COLO829 (cell line): ENCODE results near the gene MAB21L4.

ENCODE experiments used
- DNase-seq: peaks from one replicate; pipeline ENCODE4 v3.0.0; 2012; ENCODE audit warnings: low spot score

The MAB21L4 gene

DNA sequence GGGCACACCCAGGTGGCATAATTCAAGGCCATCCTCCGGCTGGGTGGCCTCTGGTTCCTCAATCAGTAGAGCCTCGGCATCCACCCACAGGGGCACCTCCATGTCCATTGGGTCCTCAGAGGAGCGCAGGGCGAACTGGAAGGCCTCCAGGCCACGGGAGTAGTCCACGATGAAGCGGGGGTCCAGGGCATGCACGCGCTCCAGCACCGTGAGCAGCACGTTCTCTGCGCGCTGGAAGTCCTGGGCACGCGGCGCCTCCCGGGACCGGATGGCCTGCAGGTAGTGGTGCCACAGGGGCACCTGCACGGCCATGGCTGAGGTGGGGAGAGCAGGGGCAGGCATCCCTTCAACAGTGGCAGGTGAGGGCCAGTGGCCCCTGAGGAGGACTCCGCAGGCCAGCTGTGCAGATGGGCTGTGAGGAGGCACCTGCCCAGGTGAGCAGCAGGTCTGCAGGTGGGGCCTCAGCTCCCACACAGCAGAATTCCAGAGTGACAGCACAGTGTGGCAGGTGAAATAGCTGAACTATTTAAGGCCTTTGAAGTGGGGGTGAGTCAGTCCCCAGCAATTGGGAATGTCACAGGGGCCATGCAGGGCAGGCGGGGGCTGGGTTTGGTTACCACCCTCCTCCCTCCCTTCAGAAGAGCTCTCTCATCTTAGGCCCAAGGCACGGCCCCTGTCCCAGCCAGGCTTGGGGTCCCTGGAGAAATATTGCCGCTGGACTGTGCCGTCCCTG lies at the start of gene MAB21L4:
MAB21L4 (minus strand) TSS at position 501 of the 733 bp plus-strand sequence; CDS start at position 342, 159 bp downstream.
- DNase-seq: no peak

DNA sequence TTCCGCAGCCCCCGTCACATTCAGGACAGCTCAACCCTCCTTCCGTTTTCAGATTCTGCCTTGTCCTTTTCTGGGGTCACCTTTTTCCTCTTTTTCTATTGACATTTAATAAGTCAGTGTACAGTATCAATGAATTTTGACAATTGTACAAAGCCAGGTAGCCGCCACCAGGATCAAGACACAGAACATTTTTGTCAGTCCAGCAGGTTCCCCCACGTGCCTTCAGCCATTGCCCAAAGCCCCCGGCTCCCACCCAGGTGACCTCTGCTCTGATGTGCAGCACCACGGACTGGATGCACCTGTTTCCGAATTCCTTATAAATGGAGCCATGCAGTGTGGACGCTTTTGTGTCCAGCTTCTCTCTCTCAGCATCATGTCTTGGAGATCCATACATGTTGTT lies 40.1 kb upstream of the MAB21L4 start:
- DNase-seq: no peak

- DNase-seq: no peak
Observed at GRCh38 chr2:240935103-240935876, 39.3 kb upstream of the MAB21L4 start.

DNA sequence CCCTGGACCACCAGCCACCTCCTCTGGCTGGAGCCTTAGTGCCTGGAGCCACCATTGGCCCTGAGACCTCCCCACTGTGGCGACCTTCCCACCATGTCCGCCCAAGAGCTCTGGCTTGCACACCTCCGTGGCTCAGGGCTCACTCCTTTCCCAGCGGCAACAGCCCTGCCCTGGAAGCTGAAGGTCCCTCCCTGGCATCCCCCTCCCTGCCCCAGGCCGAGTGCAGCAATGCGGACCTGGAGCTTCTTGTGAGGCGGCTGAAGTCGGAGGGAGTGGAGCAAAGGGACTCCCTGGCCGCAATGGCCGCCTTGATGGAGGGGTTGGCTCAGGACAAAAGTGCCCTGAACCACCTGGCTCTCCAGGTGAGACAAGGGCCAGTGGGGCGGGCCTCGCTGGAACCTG lies 38.7 kb upstream of the MAB21L4 start:
- no peak for DNase-seq

DNA sequence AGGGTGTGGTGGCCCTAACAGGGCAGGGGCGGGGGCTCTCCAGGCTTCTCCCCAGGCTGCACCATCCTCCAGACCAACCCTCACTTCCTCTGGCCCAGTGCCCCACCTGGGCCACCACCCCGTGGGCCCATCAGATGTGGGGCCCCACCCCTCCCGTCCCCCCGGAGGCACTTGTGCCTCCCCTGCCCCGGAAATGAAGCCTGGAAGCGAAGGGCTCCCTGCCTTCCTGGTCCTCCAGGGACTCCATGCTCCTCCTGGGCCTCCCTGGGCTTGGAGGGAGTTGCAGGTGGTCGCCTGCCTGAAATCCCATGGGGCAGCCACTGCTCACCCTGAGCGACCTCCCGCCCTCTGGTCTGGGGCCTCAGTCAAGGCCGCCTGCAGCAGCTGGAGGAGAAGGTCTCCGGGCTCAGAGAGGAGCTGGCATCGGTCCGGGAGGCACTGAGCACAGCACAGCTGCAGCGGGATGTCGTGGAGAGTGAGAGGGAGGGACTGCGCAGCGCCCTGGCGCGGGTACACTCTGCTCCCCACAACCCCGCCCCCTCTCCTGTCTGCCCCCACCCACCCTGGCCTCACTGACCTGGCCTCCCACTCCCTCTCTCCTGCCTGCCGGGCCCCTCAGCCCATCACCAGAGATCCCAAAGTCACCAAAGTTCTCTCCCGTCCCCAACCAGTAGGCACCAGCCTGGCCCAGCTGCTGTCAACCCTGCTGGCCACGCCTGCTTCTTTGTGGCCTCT lies 38.2 kb upstream of the MAB21L4 start:
- DNase-seq: no peak

DNA sequence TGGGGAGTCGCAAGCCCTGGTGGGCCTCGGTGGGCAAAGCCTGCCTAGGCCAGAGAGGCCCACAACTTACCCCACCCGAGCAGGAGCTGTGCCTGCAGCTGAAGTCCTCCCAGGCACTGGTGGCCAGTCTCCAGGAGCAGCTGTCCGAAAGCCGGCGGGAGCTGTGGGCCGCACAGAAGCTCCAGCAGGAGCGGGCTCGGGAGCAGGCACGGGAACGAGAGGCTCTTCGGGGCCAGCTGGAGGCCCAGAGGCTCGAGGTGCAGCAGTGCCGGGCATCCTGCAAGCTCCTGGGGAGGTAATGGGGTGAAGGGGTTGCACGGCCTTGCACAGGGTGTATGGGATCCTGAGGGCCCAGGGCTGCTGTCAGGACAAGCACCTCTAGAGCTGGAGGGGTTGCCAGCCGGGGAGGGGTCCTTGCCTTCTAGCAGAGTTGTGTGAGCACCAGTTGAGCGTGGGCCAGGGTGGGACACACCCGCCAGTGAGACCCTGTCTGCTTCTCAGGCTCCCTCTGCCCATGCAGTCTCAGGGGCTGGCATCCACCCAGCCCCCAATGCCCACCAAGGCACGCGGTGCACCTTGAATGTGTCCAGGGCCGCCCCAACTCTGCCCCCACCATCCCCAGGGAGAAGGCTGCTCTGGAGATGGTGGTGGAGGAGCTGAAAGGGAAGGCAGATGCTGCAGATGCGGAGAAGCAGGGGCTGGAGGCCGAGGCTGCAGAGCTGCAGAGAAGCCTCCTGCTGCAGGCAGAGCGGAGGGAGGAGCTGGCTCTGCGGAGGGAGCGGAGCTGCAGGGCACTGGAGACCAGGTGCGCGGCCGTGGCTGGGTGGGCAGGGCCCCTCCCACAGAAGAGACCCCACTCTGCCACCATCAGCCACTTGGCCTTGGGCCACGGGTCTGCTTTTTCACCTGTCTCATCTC lies 37.4 kb upstream of the MAB21L4 start:
- no peak for DNase-seq

GRCh38 chr2:240932724-240933047 lies 36.7 kb upstream of the MAB21L4 start:
- no peak for DNase-seq

- no peak for DNase-seq
Observed at GRCh38 chr2:240932001-240932723, 36.2 kb upstream of the MAB21L4 start.

GRCh38 chr2:240931319-240931949 lies 35.5 kb upstream of the MAB21L4 start:
- no peak for DNase-seq

DNA sequence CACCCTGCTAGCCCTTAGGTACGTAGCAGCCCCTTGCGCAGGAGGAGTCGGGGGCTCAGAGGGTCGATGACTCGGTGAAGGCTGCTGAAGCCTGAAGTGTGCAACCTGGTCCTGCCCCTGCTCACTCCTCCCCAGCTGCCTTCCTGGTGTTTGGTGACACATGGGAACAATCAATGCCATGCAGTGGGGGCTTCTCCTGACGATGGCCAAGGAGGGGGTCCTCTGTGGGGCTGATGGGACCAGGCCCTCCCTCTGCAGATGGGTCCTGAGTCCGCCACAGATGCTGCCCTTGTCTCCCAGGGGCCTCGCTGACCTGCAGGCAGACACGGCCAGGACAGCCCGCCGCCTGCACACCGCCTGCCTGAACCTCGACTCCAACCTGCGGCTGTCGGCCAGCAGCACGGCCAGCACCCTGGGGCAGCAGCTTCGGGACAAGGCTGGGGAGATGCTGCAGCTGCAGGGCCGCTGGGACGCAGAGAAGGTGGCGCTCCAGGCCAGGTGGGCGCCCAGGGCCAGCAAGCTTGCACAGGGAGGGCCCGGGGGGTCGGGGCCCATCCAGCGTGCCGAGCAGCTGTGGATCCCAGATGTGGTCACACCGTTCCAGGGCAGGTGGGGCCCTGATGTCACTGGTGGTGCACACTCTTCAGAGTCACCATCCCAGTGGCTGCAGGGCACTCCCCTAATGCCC lies 34.8 kb upstream of the MAB21L4 start:
- no peak for DNase-seq

DNA sequence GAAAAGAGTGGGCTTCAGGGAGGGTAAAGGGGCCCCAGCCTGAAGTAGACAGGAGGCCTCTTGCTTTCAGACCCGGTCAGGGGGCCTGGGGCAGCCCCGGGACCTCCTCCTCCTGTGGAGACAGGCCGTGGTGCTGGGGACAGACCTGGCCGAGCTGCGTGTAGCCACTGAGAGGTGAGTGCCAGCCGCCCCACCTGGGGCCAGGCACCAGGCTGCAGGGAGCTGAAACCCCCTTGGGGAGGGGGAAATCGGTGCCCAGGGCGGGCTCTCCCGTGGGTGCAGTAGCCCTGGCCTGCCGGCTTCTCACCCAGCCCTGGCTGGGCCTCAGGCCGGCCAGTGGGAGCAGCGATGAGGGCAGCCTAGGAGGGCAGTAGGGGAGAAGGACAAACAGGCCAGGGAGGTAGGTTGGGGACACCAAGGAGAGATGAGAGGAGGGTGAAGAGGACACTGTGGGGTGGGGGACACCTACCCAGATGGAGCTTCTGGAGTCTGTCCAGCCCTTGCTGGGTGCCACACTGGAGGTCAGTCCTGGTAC lies 34.2 kb upstream of the MAB21L4 start:
- DNase-seq: no peak

DNA sequence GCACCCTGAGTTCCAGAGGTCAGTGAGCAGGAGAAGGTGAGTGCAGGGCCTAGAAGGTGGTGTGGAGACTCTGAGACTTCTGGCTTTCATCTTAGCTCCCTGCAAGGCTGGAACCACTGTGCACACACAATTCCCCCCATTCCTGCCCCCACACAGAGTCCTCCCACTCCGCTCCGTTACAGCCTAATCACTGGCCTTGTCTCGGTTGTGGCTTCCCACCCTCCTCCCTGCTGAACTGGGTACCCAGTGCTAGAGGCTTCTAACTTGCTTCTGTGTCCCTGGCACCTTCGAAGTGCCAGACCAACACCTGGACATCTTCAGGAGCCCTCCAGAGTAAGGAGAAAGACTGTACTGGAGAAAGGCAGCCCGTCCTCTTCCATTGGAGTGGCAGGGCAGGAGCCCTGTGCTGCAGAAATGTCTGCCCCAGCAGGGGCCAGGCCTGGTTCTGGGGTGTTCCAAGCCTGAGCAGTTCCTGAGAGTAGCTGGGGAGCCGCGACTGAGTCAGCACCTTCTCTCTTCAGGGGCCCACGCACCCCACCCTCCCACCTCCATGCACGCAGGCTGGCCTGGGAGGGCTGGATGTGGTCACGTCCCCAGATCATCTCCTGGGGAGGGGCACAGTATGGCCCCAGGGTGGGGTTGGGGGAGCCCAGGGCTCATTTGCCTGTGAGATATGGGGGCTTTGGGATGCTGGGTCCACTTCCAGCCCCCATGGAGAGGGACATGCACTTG lies 33.6 kb upstream of the MAB21L4 start:
- no peak for DNase-seq

DNA sequence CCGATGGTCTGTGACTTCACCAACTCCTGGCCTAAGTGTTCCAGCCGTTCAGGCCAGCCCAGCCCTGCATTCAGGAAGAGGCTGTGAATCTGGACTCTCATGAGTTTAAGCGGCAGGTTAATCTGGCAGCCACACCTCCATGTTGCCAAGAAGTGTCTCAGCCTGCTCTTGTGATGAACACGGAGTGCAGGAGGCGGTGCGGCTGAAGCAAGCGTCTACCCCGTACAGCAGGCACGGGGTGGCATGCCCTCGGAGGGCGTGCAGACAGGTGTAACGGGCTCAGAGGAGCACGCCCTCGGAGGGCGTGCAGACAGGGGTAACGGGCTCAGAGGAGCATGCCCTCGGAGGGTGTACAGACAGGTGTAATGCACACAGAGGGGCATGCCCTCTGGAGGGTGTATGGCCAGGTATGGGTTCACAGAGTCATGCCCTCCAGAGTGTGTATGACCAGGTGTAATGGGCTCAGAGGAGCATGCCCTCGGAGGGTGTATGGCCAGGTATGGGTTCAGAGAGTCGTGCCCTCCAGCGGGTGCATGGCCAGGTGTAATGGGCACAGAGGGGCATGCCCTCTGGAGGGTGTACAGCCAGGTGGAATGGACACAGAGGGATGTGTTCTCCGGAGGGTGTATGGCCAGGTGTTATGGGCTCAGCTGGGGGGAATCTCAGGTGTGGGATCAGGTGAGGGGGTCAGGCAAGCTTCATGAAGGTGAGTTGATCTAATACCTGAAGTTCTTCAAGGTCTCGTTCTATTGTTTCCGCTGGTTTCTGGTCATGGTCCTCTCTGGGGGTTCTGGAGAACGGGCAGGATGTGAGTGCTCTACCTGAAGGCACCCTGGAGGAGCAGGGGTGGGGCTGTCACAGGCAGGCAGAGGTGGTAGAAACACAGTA lies 32.8 kb upstream of the MAB21L4 start:
- DNase-seq: no peak

GRCh38 chr2:240927390-240927781 lies 31.4 kb upstream of the MAB21L4 start:
- DNase-seq: no peak

GRCh38 chr2:240926516-240927389 lies 30.8 kb upstream of the MAB21L4 start:
- DNase-seq: no peak

DNA sequence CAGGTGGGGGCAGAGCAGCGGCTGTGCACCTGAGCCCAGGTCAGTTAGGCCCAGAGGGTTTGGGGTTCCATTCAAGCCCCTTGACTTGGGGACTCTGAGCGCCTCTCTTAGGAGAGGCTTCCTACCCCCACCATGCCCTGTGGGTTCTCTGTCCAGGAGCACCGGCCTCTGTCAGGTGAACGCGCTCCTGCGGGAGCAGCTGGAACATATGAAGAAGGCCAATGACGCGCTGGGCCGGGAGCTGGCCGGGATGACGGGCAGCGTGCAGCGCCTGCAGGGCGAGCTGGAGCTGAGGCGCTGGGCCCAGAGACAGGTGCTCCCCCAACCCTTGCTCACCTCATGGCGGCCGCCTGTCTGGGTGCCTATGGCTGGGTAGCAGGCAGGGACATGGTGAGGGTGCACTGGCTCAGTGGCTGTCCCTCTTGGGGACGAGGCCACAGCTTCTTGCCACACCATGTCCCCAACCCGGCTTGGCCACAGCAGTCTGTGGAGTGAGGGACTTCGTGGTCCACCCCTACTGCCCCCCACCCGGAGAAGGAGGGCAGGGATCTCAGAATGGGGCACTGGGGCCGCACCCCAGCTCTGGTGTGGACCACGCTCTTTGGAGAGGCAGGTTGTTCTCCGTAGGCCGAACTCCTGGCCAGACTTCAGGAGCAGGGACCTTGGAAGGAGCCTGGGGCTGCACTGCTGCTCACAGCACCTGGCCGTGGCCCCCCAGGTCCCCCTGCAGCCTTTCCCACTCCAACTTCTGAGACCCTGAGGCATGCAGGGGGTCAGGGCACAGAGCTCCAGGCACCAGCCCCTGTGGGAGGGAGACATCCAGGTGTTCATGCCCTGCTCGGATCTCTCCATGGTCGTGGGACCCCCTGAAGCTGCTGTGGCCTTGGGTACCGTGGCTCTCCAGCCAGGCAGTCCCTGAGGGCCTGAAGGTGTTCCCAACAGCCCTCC lies 29.9 kb upstream of the MAB21L4 start:
- DNase-seq: no peak
